SK-N-MC (cell line): ENCODE measurements around the gene PALD1.
"Not testable (repeated sequence)": the region's sequence is repeated elsewhere in the genome, so short reads cannot be mapped to it uniquely, and the experiment has no call there.

Experiments used
- DNase-seq: peaks from one replicate; pipeline ENCODE4 v3.0.0-alpha.2; 2011; ENCODE audit warnings: low read depth, low spot score
- H3K27ac ChIP-seq: fragments of 200-600 bp; sonication (generic); 2 replicates; pipeline ENCODE4 v1.5.1; 2016; ENCODE audit warnings: mixed run types
- H3K36me3 ChIP-seq: fragments of 200-600 bp; sonication (generic); 2 replicates; pipeline ENCODE4 v1.6.1; 2017; ENCODE audit warnings: antibody characterized with exemption, low read length, mixed read lengths; ENCODE audit not compliant: insufficient read depth
- H3K4me3 ChIP-seq: fragments of 200-600 bp; sonication (generic); 2 replicates; pipeline ENCODE4 v1.5.1; 2016
- H3K9ac ChIP-seq: fragments of 200-600 bp; sonication (generic); 2 replicates; pipeline ENCODE4 v1.8.0; 2017; ENCODE audit warnings: mixed run types, mixed read lengths; ENCODE audit not compliant: insufficient read length
- H3K9me3 ChIP-seq: fragments of 200-600 bp; sonication (generic); 2 replicates; pipeline ENCODE4 v1.6.1; 2017; ENCODE audit warnings: low read depth, mild to moderate bottlenecking, antibody characterized with exemption, low read length, moderate library complexity, mixed read lengths
- EZH2 ChIP-seq: fragments of 200-600 bp; sonication (generic); IDR thresholded peaks from one replicate; pipeline ENCODE4 v1.6.1; 2017; ENCODE audit warnings: antibody characterized with exemption
- FOXP2 ChIP-seq: optimal IDR thresholded peaks from 2 replicates; pipeline ENCODE3; 2011; ENCODE audit warnings: mild to moderate bottlenecking, moderate library complexity; ENCODE audit not compliant: insufficient read depth; ENCODE audit errors: extremely low read length, control extremely low read depth
- POLR2AphosphoS5 ChIP-seq: IDR thresholded peaks from 2 replicates; pipeline ENCODE4 v1.6.1; 2012; ENCODE audit warnings: mild to moderate bottlenecking, low read depth, low read length, borderline replicate concordance

Gene PALD1

DNA sequence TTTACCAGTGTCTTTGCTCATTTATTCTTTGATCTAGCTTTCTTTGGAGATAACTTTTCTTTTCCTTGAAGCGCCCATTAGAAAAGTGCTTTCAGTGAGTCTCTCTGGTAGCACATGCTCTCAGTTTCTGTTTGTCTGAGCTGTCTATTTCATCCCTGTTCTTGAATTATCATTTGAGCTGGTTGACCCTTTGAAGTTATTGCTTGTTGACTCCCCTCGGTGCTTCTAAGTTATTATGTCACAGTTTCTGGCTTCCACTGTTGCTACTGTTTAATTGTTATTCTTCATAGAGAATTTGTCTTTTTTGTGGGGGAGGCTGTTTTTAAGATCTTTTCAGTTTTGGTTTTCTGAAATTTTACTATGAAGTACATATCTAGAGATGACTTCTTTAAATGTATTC lies 135.4 kb downstream of the PALD1 start:
- DNase-seq = no peak
- H3K27ac ChIP-seq = no peak overlapping the region
- no peaks in the 10 kb centered on the region for H3K36me3 ChIP-seq
- H3K9ac ChIP-seq = no peak overlapping the region
- H3K4me3 ChIP-seq = no peak overlapping the region
- H3K9me3 ChIP-seq = no peaks in the 10 kb centered on the region
- no peak for TF ChIP-seq FOXP2
- no peak for TF ChIP-seq EZH2
- TF ChIP-seq POLR2AphosphoS5 = no peak

DNA sequence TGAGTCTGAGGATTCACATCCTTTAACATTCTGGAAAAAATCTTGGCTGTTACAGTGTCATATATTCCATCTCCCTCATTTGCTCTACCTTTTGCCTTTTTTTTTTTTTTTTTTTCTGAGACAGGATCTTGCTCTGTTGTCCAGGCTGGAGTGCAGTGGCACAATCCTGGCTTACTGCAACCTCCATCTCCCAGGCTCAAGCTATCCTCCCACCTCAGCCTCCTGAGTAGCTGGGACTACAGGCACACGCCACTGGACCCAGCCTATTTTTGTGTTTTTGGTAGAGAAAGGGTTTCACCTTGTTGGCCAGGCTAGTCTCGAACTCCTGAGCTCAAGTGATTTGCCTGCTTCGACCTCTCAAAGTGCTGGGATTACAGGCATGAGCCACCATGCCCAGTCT lies 135.8 kb downstream of the PALD1 start:
- not testable (repeated sequence) for H3K36me3 ChIP-seq, H3K4me3 ChIP-seq, DNase-seq

DNA sequence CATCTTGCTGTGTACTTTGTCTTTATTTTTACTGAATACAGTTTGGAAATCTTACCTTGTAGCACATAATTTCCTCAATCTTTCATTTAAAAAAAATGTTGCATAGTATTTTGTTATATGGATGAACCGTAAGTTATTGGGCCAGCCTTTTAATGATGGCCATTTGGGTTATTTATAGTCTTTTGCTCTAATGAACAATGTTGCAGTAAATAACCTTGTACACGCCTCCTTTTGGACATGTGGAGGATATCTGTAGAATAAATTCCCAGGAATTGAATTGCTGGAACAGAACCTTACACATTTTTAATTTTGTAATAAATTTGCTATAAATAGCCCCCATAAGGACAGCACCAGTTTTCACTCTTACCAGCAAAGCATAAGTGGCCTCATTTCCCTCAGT lies 136.6 kb downstream of the PALD1 start:
- DNase-seq = no peak
- Histone ChIP-seq H3K9ac (no peak overlapping the region), H3K36me3 (no peaks in the 10 kb centered on the region), H3K27ac (no peak overlapping the region), H3K9me3 (no peaks in the 10 kb centered on the region), H3K4me3 (no peak overlapping the region)
- no peak for TF ChIP-seq FOXP2
- no peak for TF ChIP-seq POLR2AphosphoS5
- no peak for TF ChIP-seq EZH2

More for the DNA sequence above, 135.8 kb downstream of the PALD1 start:
- not testable (repeated sequence) for H3K9me3 ChIP-seq, H3K27ac ChIP-seq, H3K9ac ChIP-seq

DNA sequence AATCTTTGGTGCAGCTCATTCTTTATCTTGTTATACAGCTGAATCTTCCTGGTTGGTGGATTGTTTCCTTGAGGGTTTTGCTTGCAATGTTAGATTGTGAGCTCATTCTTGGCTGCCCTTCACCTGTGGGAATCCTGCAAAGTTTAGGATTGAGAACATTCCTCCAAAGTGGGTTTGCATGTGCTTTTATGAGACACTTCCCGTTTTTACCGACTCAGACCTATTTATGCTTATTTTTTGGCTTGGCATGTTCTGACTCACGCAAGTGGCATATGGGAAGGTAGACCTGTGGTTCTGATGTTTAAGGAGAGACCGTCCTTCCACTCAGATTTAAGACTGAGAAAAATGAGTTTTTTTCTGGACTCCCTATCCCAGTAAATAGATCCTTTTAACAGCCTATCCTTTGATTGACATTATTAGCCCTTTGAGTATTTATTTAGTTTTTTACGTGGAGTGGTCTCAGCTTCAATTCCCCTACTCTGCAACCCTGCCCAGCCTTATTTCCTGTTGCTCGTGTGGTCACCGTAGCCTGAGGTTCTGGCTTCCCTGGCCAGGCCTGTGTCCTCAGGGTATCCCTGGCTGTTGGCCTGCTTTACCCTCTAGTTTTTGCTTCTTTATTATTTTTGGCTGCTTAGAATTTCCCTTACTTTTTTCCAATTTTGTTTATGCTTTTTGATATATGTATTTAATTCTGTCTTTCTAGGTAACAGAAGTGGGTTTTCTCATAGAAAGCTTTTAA lies 137.4 kb downstream of the PALD1 start:
- Histone ChIP-seq H3K36me3 (no peaks in the 10 kb centered on the region), H3K4me3 (no peak overlapping the region), H3K9ac (no peak overlapping the region), H3K9me3 (no peaks in the 10 kb centered on the region), H3K27ac (no peak overlapping the region)
- no peak for DNase-seq
- TF ChIP-seq FOXP2 = no peak
- no peak for TF ChIP-seq POLR2AphosphoS5
- no peak for TF ChIP-seq EZH2

DNA sequence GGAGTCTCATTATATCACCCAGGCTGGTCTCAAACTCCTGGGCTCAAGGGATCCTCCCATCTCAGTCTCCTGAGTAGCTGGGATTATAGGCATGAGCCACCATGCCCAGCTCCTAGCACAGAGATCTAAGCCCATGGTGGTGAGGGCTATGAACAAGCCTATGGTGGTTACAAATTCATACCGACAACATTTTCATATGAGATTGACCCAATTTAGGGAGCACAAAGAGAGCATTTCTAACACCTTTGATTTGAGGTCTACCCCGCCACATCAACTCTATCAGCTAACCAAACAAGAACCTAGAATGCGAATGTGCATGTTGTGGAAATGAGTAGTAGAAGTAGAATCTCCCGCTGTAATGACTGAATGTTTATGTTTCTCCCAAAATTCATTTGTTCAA lies 138.2 kb downstream of the PALD1 start:
- no peak overlapping the region for H3K4me3 ChIP-seq
- H3K27ac ChIP-seq = no peak overlapping the region

More for the DNA sequence above, 138.2 kb downstream of the PALD1 start:
- no peak overlapping the region for H3K9ac ChIP-seq
- DNase-seq = no peak
- H3K36me3 ChIP-seq = no peaks in the 10 kb centered on the region
- no peaks in the 10 kb centered on the region for H3K9me3 ChIP-seq
- TF ChIP-seq POLR2AphosphoS5 (no peak), FOXP2 (no peak), EZH2 (no peak)
